Measurements from ENCODE around the gene CUBN.

GRCh38 chr10:16853809-16854208 lies 275.8 kb downstream of the CUBN start:
- TF ChIP-seq CTCF (conservative IDR thresholded peaks at IDR 0.05) (no peak), ZFX (IDR thresholded peaks at IDR 0.05) (no peak)
